PFSK-1 (cell line): ENCODE data around the gene UTP4.

Source experiments
- FOXP2 ChIP-seq: optimal IDR thresholded peaks from 2 replicates; pipeline ENCODE3; 2011; ENCODE audit warnings: borderline replicate concordance, control low read depth, inconsistent platforms; ENCODE audit not compliant: insufficient read depth; ENCODE audit errors: extremely low read length, extremely low read depth
- POLR2AphosphoS5 ChIP-seq: IDR thresholded peaks from 2 replicates; pipeline ENCODE4 v1.6.1; 2012; ENCODE audit warnings: low read depth, mild to moderate bottlenecking, control low read depth, low read length, moderate library complexity
- REST ChIP-seq, 2 experiments: IDR thresholded peaks; 2 replicates each; pipeline versions ENCODE4 v1.6.1 to v1.8.0; 2011 to 2012; ENCODE audit warnings: low read depth in 2 of 2, low read length in 2 of 2, control low read depth in 1 of 2, inconsistent platforms in 1 of 2, mild to moderate bottlenecking in 1 of 2, moderate library complexity in 1 of 2; ENCODE audit not compliant: insufficient read depth in 1 of 2
- SIN3A ChIP-seq: IDR thresholded peaks from 2 replicates; pipeline ENCODE4 v1.6.1; 2012; ENCODE audit warnings: mild to moderate bottlenecking, low read length, moderate library complexity, borderline replicate concordance; ENCODE audit not compliant: insufficient read depth
- TAF1 ChIP-seq: IDR thresholded peaks from 2 replicates; pipeline ENCODE4 v1.6.1; 2012; ENCODE audit warnings: low read length, control low read depth, borderline replicate concordance; ENCODE audit not compliant: insufficient read depth

Gene UTP4

GRCh38 chr16:69118994-69119393, 13.5 kb upstream of the UTP4 start:
- no peak for TF ChIP-seq POLR2AphosphoS5
- no peak for TF ChIP-seq SIN3A
- no peak for TF ChIP-seq REST (IDR thresholded peaks at IDR 0.05; ENCODE audit: insufficient read depth in 1 of 2, low read depth in 2 of 2, low read length in 2 of 2)
- TF ChIP-seq TAF1 = no peak
- TF ChIP-seq FOXP2 = no peak

GRCh38 chr16:69119536-69119935, 12.9 kb upstream of the UTP4 start:
- TF ChIP-seq FOXP2 (no peak), REST (IDR thresholded peaks at IDR 0.05; ENCODE audit: insufficient read depth in 1 of 2, low read depth in 2 of 2, low read length in 2 of 2) (no peak), SIN3A (no peak), TAF1 (no peak), POLR2AphosphoS5 (no peak)

- no peak for TF ChIP-seq TAF1
- TF ChIP-seq REST (IDR thresholded peaks at IDR 0.05; ENCODE audit: insufficient read depth in 1 of 2, low read depth in 2 of 2, low read length in 2 of 2) = no peak
- TF ChIP-seq POLR2AphosphoS5 = no peak
- TF ChIP-seq SIN3A = no peak
- TF ChIP-seq FOXP2 = no peak
Observed at GRCh38 chr16:69120096-69120664, 12.3 kb upstream of the UTP4 start.

- TF ChIP-seq POLR2AphosphoS5 = no peak
- TF ChIP-seq TAF1 = no peak
- TF ChIP-seq REST (IDR thresholded peaks at IDR 0.05; ENCODE audit: insufficient read depth in 1 of 2, low read depth in 2 of 2, low read length in 2 of 2) = no peak
- TF ChIP-seq FOXP2 = no peak
- TF ChIP-seq SIN3A = no peak
Observed at GRCh38 chr16:69123910-69124309, 8.5 kb upstream of the UTP4 start.

- no peak for TF ChIP-seq POLR2AphosphoS5
- no peak for TF ChIP-seq REST (IDR thresholded peaks at IDR 0.05; ENCODE audit: insufficient read depth in 1 of 2, low read depth in 2 of 2, low read length in 2 of 2)
- TF ChIP-seq SIN3A = no peak
- no peak for TF ChIP-seq TAF1
- no peak for TF ChIP-seq FOXP2
Observed at GRCh38 chr16:69126221-69126620, 6.2 kb upstream of the UTP4 start.
